SH-SY5Y (cell line): ENCODE measurements around the gene ALDH3B1.

ENCODE experiments used
- GATA2 ChIP-seq: IDR thresholded peaks from 2 replicates; pipeline ENCODE4 v1.6.1; 2011; ENCODE audit warnings: mild to moderate bottlenecking, low read depth, low read length
- GATA3 ChIP-seq: IDR thresholded peaks from 2 replicates; pipeline ENCODE4 v1.6.1; 2011; ENCODE audit warnings: low read depth, mild to moderate bottlenecking, low read length, moderate library complexity

GRCh38 chr11:68012843-68013610 lies 2.9 kb downstream of the ALDH3B1 start:
- TF ChIP-seq GATA2: no peak
- TF ChIP-seq GATA3: no peak
